ENCODE data around the gene ZFP2.

ZFP2 gene

GRCh38 chr5:178981381-178981780 lies 85.7 kb downstream of the ZFP2 start:
- no peak for DNase-seq (ENCODE audit: low read depth in 2 of 2)

Data from stimulated activated CD4-positive, alpha-beta T cell treated with anti-CD3 and anti-CD28 coated beads, Interleukin-1b, Interleukin-23, amount 100 ng/mL, for 1 hour (primary cell).